K562 (cell line): ENCODE results near the gene SLC25A28.

ENCODE experiments used
- GTF2F1 ChIP-seq: IDR thresholded peaks from 2 replicates; pipeline ENCODE4 v1.6.1; 2011; ENCODE audit warnings: low read depth, low read length, improper control_type of control experiment
- MAFK ChIP-seq: IDR thresholded peaks from 2 replicates; pipeline ENCODE4 v1.6.1; 2011; ENCODE audit warnings: low read length, improper control_type of control experiment
- ZNF431 ChIP-seq: sonication (generic); formaldehyde crosslinking; IDR thresholded peaks from 2 replicates; pipeline ENCODE4 v1.8.0; 2022; ENCODE audit warnings: mild to moderate bottlenecking, missing genetic modification reagents
- TF ChIP-seq, protein P1 (sequence below), 3 experiments: IDR thresholded peaks in 2 of 3; conservative IDR thresholded peaks in 1 of 3; 2 replicates each; pipeline ENCODE4 v1.5.1; 2011 to 2012; ENCODE audit warnings: low read length in 3 of 3, mild to moderate bottlenecking in 3 of 3, control low read depth in 2 of 3, improper control_type of control experiment in 1 of 3, inconsistent platforms in 1 of 3, low read depth in 1 of 3, mixed read lengths in 1 of 3, moderate library complexity in 1 of 3; ENCODE audit not compliant: insufficient read depth in 2 of 3
- TF ChIP-seq, protein P2 (sequence below), 2 experiments: fragments of 450-650 bp; formaldehyde crosslinking in 1 of 2; IDR thresholded peaks; 2 replicates each; pipeline versions ENCODE4 v1.4.0 to v1.6.1; 2014 to 2020; ENCODE audit warnings: mild to moderate bottlenecking in 2 of 2, borderline replicate concordance in 1 of 2, low read depth in 1 of 2
- TF ChIP-seq, protein P3 (sequence below): IDR thresholded peaks from 3 replicates; pipeline ENCODE4 v1.6.1; 2011; ENCODE audit warnings: borderline replicate concordance, mild to moderate bottlenecking; ENCODE audit not compliant: insufficient read length, insufficient read depth
- TF ChIP-seq, protein P4 (sequence below): fragments of 450-650 bp; IDR thresholded peaks from 2 replicates; pipeline ENCODE4 v1.7.1; 2018; ENCODE audit warnings: mild to moderate bottlenecking, low read depth; ENCODE audit not compliant: partially characterized antibody

DNA sequence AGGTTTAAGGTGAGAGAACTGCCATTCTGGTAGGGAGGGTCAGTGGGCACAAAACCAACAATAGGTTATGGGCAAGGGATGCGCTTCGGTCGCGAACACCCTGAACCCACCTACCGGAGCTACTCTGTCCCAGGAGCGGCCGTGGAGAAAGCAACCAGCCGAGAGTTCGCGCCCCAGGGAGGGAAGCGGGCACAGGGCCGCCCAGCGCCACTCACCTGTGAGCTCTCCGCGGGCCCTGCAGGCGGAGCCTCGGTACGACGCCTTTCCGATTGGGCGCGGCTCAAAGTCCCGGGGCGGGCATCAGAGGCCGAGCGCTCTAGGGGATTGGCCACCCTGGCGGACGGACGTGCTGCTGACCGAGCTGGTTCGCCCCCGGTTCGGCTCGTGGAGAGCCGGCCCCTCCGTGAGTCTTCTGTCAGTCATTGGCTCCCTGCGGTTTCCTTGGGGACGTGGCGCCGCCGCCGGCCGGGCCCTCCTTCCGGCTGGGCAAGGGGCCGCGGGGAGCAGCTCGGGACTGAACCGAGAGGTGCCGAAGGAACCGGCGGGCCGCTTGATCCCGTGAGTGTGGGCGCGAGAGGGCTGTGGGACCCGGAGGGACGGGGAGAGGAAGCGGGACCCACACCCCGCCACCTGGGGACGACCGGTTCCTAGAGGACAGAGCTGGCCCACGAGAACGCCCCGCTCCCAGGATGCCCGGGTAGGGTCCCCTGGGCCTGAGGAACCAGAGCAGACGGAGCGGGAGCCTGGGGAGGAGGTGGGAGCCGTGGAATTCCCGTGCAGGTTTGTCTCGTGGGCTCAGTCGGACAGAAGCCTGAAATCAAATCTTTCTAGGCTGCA, 39.0 kb upstream of the SLC25A28 start, which contains the start of gene ENTPD7:
- TF ChIP-seq, protein P1, sequence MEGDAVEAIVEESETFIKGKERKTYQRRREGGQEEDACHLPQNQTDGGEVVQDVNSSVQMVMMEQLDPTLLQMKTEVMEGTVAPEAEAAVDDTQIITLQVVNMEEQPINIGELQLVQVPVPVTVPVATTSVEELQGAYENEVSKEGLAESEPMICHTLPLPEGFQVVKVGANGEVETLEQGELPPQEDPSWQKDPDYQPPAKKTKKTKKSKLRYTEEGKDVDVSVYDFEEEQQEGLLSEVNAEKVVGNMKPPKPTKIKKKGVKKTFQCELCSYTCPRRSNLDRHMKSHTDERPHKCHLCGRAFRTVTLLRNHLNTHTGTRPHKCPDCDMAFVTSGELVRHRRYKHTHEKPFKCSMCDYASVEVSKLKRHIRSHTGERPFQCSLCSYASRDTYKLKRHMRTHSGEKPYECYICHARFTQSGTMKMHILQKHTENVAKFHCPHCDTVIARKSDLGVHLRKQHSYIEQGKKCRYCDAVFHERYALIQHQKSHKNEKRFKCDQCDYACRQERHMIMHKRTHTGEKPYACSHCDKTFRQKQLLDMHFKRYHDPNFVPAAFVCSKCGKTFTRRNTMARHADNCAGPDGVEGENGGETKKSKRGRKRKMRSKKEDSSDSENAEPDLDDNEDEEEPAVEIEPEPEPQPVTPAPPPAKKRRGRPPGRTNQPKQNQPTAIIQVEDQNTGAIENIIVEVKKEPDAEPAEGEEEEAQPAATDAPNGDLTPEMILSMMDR (IDR thresholded peaks at IDR 0.05 in 2 of 3, conservative IDR thresholded peaks at IDR 0.05 in 1 of 3; ENCODE audit: insufficient read depth in 2 of 3, low read depth in 1 of 3, low read length in 3 of 3): no peak
- TF ChIP-seq, protein P2, sequence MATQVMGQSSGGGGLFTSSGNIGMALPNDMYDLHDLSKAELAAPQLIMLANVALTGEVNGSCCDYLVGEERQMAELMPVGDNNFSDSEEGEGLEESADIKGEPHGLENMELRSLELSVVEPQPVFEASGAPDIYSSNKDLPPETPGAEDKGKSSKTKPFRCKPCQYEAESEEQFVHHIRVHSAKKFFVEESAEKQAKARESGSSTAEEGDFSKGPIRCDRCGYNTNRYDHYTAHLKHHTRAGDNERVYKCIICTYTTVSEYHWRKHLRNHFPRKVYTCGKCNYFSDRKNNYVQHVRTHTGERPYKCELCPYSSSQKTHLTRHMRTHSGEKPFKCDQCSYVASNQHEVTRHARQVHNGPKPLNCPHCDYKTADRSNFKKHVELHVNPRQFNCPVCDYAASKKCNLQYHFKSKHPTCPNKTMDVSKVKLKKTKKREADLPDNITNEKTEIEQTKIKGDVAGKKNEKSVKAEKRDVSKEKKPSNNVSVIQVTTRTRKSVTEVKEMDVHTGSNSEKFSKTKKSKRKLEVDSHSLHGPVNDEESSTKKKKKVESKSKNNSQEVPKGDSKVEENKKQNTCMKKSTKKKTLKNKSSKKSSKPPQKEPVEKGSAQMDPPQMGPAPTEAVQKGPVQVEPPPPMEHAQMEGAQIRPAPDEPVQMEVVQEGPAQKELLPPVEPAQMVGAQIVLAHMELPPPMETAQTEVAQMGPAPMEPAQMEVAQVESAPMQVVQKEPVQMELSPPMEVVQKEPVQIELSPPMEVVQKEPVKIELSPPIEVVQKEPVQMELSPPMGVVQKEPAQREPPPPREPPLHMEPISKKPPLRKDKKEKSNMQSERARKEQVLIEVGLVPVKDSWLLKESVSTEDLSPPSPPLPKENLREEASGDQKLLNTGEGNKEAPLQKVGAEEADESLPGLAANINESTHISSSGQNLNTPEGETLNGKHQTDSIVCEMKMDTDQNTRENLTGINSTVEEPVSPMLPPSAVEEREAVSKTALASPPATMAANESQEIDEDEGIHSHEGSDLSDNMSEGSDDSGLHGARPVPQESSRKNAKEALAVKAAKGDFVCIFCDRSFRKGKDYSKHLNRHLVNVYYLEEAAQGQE (IDR thresholded peaks at IDR 0.05; ENCODE audit: borderline replicate concordance): no peak
- TF ChIP-seq, protein P2 (CRISPR knock-in tag; IDR thresholded peaks at IDR 0.05; ENCODE audit: low read depth): no peak
- TF ChIP-seq, protein P3, sequence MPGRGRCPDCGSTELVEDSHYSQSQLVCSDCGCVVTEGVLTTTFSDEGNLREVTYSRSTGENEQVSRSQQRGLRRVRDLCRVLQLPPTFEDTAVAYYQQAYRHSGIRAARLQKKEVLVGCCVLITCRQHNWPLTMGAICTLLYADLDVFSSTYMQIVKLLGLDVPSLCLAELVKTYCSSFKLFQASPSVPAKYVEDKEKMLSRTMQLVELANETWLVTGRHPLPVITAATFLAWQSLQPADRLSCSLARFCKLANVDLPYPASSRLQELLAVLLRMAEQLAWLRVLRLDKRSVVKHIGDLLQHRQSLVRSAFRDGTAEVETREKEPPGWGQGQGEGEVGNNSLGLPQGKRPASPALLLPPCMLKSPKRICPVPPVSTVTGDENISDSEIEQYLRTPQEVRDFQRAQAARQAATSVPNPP: no peak
- TF ChIP-seq, protein P4, sequence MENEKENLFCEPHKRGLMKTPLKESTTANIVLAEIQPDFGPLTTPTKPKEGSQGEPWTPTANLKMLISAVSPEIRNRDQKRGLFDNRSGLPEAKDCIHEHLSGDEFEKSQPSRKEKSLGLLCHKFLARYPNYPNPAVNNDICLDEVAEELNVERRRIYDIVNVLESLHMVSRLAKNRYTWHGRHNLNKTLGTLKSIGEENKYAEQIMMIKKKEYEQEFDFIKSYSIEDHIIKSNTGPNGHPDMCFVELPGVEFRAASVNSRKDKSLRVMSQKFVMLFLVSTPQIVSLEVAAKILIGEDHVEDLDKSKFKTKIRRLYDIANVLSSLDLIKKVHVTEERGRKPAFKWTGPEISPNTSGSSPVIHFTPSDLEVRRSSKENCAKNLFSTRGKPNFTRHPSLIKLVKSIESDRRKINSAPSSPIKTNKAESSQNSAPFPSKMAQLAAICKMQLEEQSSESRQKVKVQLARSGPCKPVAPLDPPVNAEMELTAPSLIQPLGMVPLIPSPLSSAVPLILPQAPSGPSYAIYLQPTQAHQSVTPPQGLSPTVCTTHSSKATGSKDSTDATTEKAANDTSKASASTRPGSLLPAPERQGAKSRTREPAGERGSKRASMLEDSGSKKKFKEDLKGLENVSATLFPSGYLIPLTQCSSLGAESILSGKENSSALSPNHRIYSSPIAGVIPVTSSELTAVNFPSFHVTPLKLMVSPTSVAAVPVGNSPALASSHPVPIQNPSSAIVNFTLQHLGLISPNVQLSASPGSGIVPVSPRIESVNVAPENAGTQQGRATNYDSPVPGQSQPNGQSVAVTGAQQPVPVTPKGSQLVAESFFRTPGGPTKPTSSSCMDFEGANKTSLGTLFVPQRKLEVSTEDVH: no peak
- TF ChIP-seq MAFK (no peak), GTF2F1 (no peak), ZNF431 (CRISPR knock-in tag) (no peak)
